ENCODE results near the gene ATP5F1D.

DNA sequence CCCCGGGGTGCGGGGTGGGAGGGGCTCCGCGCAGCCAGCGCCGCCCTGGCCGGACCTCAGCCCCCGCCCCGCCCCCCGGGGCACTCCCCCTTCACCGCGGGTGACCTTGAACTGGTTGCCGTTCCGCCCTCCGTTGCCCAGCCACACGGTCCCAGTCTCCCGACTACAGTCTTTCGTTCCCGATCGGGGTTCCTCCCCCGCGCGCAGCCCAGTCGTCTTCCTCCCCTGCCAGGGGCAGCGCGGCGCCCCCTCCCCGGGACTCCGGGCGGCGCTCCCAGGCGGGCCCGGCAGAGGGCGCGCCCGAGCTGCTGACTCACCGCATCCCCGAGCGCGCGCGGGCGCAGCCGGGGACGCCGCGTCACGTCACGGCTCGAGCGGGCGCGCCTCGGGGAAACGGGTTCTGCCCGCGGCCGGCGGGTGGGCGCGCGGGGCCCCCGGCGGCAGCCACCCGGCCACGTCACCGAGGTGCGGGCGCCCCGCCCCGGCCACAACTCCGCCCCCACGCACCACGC is 7.3 kb downstream of the ATP5F1D start:
- peak; percentile 75 to 85 for TF ChIP-seq CTCF (IDR thresholded peaks at IDR 0.05; ENCODE audit: extremely low read depth in 1 of 2, insufficient read depth in 1 of 2, low read depth in 1 of 2, low read length in 2 of 2)
- TF ChIP-seq MAX (IDR thresholded peaks at IDR 0.05; ENCODE audit: insufficient read depth, insufficient read length): no peak
- peak; percentile 82 for TF ChIP-seq POLR2AphosphoS5 (IDR thresholded peaks at IDR 0.05; ENCODE audit: insufficient read depth, low read depth, low read length)
- TF ChIP-seq POLR2A (IDR thresholded peaks at IDR 0.05; ENCODE audit: low read depth, low read length): no peak
- no peak for TF ChIP-seq JUN (IDR thresholded peaks at IDR 0.05; ENCODE audit: borderline replicate concordance, insufficient read depth, insufficient read length, low read depth)
- no peak for TF ChIP-seq MYC (IDR thresholded peaks at IDR 0.05; ENCODE audit: low read depth, low read length)
- TF ChIP-seq EZH2 (IDR thresholded peaks at IDR 0.05; ENCODE audit: borderline replicate concordance, low read depth, low read length, severe bottlenecking): no peak
- peak; percentile 50 for TF ChIP-seq FOS (IDR thresholded peaks at IDR 0.05; ENCODE audit: borderline replicate concordance, insufficient read depth, low read length)
- TF ChIP-seq GATA2 (IDR thresholded peaks at IDR 0.05; ENCODE audit: insufficient read depth, insufficient read length, low read depth, low read length): no peak

All from endothelial cell of umbilical vein (primary cell).